Activated effector memory CD4-positive, alpha-beta T cell treated with anti-CD3 and anti-CD28 coated beads, Interleukin-2, amount 50 U/mL, for 16 hours (primary cell): Measurements from ENCODE around the gene RTBDN.
"Not testable (repeated sequence)": the region's sequence is repeated elsewhere in the genome, so short reads cannot be mapped to it uniquely, and the experiment has no call there.

Source experiments
- DNase-seq: peaks from one replicate; pipeline ENCODE4 v3.0.0-alpha.2; 2020

The RTBDN gene

DNA sequence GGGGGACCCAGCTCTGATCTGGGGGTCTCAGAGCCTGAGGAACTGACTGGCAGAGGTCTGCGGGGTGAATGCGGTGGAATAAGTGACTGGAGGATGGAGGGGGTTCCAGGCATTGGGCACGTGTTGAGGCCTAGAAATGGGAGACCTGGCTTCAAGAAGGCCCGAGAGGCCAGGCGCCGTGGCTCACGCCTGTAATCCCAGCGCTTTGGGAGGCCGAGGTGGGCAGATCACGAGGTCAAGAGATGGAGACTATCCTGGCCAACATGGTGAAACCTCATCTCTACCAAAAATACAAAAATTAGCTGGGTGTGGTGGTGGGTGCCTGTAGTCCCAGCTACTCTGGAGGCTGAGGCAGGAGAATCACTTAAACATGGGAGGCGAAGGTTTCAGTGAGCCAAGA is 16.6 kb downstream of the RTBDN start:
- not testable (repeated sequence) for DNase-seq

GRCh38 chr19:12817188-12817587 is 17.2 kb downstream of the RTBDN start:
- not testable (repeated sequence) for DNase-seq

- no peak for DNase-seq
Measured at GRCh38 chr19:12815088-12815487, 19.3 kb downstream of the RTBDN start.

GRCh38 chr19:12806242-12807081 is 27.9 kb downstream of the RTBDN start, which contains the start of gene RNASEH2A:
TSS of gene RNASEH2A (plus strand) at chr19:12806584. CDS start at chr19:12806674, 90 bp downstream.
- DNase-seq, result peak; percentile 95

- no peak for DNase-seq
Measured at GRCh38 chr19:12804051-12804450, 30.3 kb downstream of the RTBDN start.

- DNase-seq, result no peak
Measured at GRCh38 chr19:12802267-12803106, 31.9 kb downstream of the RTBDN start.

GRCh38 chr19:12801466-12802266 is 32.7 kb downstream of the RTBDN start, which contains the start of the genes PRDX2 and THSD8:
TSS of gene PRDX2 (minus strand) at chr19:12801800. CDS start at chr19:12801261, 539 bp downstream.
TSS of gene THSD8 (plus strand) at chr19:12802069. CDS start at chr19:12802072, 3 bp downstream.
- peak; percentile 90 for DNase-seq

DNA sequence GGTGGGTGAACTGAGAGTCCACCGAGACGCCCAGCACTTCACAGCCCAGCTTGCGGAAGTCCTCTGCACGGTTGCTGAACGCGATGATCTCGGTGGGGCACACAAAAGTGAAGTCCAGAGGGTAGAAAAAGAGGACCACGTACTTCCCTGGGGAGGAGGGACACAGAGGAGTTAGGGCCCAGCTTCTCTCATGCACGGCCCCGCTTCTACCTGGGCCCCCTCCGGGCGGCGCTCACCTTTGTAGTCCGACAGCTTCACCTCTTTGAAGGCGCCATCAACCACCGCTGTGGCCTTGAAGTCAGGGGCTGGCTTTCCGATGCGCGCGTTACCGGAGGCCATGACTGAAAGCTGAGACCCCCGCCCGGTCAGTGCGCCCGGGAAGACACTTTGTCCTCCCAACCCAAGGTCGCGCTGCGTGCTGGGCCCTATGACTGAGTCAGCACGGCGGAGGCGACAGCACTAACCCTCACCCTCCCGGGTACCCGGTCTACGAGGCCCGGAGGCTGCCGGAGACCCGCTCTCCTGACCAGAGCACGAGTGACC is 33.4 kb downstream of the RTBDN start:
- DNase-seq, result peak; percentile 73

GRCh38 chr19:12800466-12800770 is 34.0 kb downstream of the RTBDN start:
- DNase-seq, result no peak

GRCh38 chr19:12799742-12800465 is 34.5 kb downstream of the RTBDN start:
- no peak for DNase-seq

GRCh38 chr19:12797607-12798006 is 36.8 kb downstream of the RTBDN start:
- DNase-seq, result not testable (repeated sequence)

- no peak for DNase-seq
Measured at GRCh38 chr19:12797141-12797587, 37.2 kb downstream of the RTBDN start.

DNA sequence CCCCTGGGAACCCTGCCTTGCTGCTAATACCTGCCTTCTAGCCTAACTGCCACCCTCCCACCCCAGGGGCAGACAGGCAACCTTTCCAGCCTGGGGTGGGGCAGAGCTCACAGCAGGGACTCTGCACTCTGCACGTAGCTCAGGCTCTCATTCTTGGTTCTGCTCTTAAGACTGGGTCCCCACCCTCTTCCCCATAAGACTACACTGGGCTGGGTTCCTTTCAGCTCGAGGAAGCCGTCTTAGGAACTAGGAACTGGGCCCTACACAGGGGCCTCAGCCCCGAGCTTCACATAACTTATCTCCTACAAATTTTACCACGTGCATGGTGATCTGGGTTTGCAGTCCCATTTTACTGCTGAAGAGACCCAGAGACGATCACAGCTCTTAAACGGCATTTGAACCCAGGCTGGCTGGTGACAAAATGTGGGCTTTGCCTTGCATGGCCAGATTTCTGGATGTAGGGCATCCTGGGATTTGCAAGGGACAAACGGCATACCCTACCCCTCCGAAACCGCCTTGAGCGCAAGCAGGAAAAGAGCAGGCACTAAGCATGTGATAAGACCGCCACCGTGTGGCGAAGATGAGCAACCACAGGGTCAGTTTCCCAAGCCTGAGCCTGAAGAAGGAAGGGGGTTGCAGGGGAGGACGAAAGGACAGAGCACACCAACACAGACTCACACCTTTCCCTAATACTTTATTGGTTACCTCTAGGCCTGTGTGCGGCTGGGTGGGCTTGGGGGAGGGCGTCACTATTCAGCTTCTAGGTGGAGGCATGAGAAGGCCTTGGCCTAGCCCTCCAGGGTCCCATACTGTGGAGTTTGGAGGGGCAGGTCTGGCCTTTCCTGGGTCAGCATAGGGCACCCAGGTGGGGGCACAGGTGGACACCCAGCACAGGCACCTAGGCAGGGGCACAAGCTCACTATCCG is 38.0 kb downstream of the RTBDN start:
- peak; percentile 91 for DNase-seq

DNA sequence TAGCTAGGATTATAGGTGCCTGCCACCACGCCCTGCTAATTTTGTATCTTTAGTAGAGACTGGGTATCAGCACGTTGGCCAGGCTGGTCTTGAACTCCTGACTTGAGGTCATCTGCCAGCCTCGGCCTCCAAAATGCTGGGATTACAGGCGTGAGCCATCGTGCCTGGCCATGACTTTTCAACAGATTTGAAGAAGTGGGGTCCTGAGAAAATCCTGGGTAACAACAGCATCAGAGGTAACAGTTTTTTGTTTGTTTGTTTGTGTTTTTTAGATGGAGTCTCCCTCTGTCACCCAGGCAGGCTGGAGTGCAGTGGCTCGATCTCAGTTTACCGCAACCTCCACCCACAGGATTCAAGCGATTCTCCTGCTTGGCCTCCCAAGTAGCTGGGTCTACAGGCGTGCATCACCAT is 39.4 kb downstream of the RTBDN start:
- no peak for DNase-seq

DNA sequence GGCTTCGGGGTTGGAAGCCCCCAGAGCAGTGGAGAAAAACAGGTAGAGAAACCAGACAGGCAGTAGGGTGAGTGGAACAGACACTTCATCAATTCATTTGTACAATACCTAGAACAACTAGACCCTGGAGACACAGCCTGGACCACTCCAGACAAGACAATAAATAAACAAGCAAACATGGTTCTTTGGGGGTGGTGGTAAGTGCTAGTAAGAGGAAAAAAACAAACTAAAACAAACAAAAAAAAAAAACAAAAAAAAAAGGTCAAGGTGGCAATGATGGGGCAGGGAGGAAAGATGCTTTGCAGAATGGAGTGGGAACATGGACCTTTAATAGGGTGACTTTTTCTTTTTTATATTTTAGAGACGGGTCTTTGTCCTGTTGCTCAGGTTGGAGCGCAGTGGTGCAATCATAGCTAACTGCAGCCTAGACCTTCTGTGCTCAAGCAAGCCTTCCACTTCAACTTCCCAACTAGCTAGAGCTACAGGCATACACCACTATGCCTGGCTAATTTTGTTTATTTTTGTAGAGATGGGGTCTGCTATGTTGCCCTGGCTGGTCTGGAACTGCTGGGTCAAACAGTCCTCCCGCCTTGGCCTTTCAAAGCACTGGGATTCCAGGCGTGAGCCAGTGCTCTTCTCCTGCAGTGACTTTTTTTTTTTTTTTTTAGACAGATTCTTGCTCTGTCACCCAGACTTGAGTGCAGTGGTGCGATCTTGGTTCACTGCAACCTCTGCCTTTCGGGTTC is 40.0 kb downstream of the RTBDN start:
- no peak for DNase-seq

- DNase-seq, result peak; percentile 97
Measured at GRCh38 chr19:12793290-12794195, 40.8 kb downstream of the RTBDN start.

DNA sequence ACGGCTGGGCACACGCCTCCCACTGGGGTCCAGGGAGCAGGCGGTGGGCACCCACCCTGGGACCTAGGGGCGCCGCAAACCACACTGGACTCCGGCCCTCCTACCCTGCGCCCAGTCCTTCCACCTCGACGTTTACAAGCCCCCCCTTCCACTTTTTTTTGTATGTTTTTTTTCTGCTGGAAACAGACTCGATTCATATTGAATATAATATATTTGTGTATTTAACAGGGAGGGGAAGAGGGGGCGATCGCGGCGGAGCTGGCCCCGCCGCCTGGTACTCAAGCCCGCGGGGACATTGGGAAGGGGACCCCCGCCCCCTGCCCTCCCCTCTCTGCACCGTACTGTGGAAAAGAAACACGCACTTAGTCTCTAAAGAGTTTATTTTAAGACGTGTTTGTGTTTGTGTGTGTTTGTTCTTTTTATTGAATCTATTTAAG is 41.5 kb downstream of the RTBDN start:
- peak; percentile 76 for DNase-seq

DNA sequence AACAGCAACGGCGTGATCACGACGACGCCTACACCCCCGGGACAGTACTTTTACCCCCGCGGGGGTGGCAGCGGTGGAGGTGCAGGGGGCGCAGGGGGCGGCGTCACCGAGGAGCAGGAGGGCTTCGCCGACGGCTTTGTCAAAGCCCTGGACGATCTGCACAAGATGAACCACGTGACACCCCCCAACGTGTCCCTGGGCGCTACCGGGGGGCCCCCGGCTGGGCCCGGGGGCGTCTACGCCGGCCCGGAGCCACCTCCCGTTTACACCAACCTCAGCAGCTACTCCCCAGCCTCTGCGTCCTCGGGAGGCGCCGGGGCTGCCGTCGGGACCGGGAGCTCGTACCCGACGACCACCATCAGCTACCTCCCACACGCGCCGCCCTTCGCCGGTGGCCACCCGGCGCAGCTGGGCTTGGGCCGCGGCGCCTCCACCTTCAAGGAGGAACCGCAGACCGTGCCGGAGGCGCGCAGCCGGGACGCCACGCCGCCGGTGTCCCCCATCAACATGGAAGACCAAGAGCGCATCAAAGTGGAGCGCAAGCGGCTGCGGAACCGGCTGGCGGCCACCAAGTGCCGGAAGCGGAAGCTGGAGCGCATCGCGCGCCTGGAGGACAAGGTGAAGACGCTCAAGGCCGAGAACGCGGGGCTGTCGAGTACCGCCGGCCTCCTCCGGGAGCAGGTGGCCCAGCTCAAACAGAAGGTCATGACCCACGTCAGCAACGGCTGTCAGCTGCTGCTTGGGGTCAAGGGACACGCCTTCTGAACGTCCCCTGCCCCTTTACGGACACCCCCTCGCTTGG is 42.1 kb downstream of the RTBDN start:
- DNase-seq, result peak; percentile 91
